Gastroesophageal sphincter (tissue), 4 donors: ENCODE measurements around the gene CACNA2D3. TPM values are rescaled to one million over a fixed set of nuclear protein-coding genes. Genes with fewer than 3 reads are reported as not detected.

Source experiments
- ATAC-seq: fragments of 150-250 bp; one replicate; pipeline ENCODE4 v1.9.1; 2016; ENCODE audit warnings: mild to moderate bottlenecking, moderate library complexity
- H3K27ac ChIP-seq, 4 donors: fragments of 200-600 bp; sonication (generic) in 3 of 4; 1 replicate in 3 of 4; 2 replicates in 1 of 4; pipeline ENCODE4 v1.5.1; 2016 to 2019
- H3K27me3 ChIP-seq: fragments of 200-600 bp; sonication (generic); one replicate; pipeline ENCODE4 v1.5.1; 2019
- H3K36me3 ChIP-seq, 2 donors: fragments of 200-600 bp; sonication (generic); one replicate each; pipeline ENCODE4 v1.5.1; 2019; ENCODE audit warnings: control low read depth in 1 of 2
- H3K4me1 ChIP-seq, 3 donors: fragments of 200-600 bp; sonication (generic); 1 replicate in 2 of 3; 2 replicates in 1 of 3; pipeline ENCODE4 v1.5.1; 2016 to 2019; ENCODE audit warnings: control low read depth in 2 of 3
- H3K4me3 ChIP-seq, 2 donors: fragments of 200-600 bp; sonication (generic); one replicate each; pipeline ENCODE4 v1.5.1; 2019; ENCODE audit warnings: mild to moderate bottlenecking in 1 of 2, moderate library complexity in 1 of 2
- H3K9me3 ChIP-seq, 3 donors: fragments of 200-600 bp; sonication (generic); one replicate each; pipeline ENCODE4 v1.5.1; 2017 to 2019; ENCODE audit warnings: control low read depth in 2 of 3
- CTCF ChIP-seq, 4 experiments: fragments of 200-600 bp in 2 of 4; fragments of 450-650 bp in 2 of 4; sonication (generic) in 1 of 4; IDR thresholded peaks; one replicate each; pipeline ENCODE4 v1.5.1; 2017 to 2019; ENCODE audit warnings: antibody characterized with exemption in 4 of 4, mild to moderate bottlenecking in 2 of 4, moderate library complexity in 2 of 4
- EP300 ChIP-seq: sonication (generic); formaldehyde crosslinking; IDR thresholded peaks from one replicate; pipeline ENCODE4 v1.6.1; 2017; ENCODE audit warnings: antibody characterized with exemption, mild to moderate bottlenecking
- POLR2A ChIP-seq, 2 donors: fragments of 450-650 bp; IDR thresholded peaks; one replicate each; pipeline ENCODE4 v1.6.1; 2017; ENCODE audit warnings: antibody characterized with exemption in 2 of 2, mild to moderate bottlenecking in 2 of 2, moderate library complexity in 1 of 2
- POLR2AphosphoS5 ChIP-seq: sonication (generic); formaldehyde crosslinking; IDR thresholded peaks from one replicate; pipeline ENCODE4 v1.6.1; 2017; ENCODE audit warnings: antibody characterized with exemption
- WGBS, 2 donors: methylation state at CpG; one replicate each; pipeline ENCODE4 v1.1.5; 2018; ENCODE audit warnings: low coverage in 1 of 2; 5-methylcytosine and 5-hydroxymethylcytosine counted together
- total RNA-seq, 4 donors: library from RNA; depleted of rRNA; stranded (reverse); fragments of >200 nt; gene quantifications; one replicate each; pipeline ENCODE4 v1.1.0, GENCODE V29; 2016

The CACNA2D3 gene
- total RNA-seq, 4 donors from 2014 or later: 0.94 to 6.5 (median 3.5) TPM

- Histone ChIP-seq H3K27me3 (no peaks in the 10 kb centered on the region), H3K9me3 (no peaks in the 10 kb centered on the region), H3K36me3 (no peaks in the 10 kb centered on the region), H3K27ac (no peak overlapping the region), H3K4me3 (no peak overlapping the region), H3K4me1 (no peaks in the 10 kb centered on the region)
- 82 to 94% methylated on average over 2 of the region's 2 CpGs for WGBS, 2 donors
- ATAC-seq: no peak
- TF ChIP-seq EP300 (no peak), POLR2AphosphoS5 (no peak), CTCF (IDR thresholded peaks at IDR 0.05) (no peak), POLR2A (IDR thresholded peaks at IDR 0.05) (no peak)
Measured at GRCh38 chr3:54962200-54962599, 839.8 kb downstream of the CACNA2D3 start.

DNA sequence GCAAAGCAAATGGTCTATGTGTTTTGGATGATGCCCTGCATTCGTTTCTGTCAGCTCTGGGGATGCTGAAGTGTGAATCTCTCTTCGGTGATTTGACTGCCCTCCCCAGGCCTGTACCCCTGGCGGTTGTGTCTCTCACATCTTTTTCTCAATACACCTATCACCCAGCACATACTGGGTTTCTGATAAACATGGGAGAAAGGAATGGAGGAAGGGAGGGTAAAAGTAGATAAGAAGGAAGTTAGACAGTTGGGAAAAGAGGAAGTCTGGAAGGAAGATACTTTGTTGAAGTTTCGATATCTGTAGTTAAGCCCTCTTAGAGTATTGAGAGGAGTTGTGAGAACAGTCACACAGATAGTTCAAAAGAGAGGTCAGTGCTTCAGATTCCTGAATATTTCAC is 841.3 kb downstream of the CACNA2D3 start:
- H3K36me3 ChIP-seq: no peaks in the 10 kb centered on the region
- 69 to 94% methylated on average over 3 of the region's 4 CpGs for WGBS, 2 donors
- no peak overlapping the region for H3K27ac ChIP-seq
- no peaks in the 10 kb centered on the region for H3K27me3 ChIP-seq
- TF ChIP-seq POLR2A (IDR thresholded peaks at IDR 0.05) (no peak), POLR2AphosphoS5 (no peak), EP300 (no peak)
- no peak for ATAC-seq
- H3K4me1 ChIP-seq: no peaks in the 10 kb centered on the region
- H3K4me3 ChIP-seq: no peak overlapping the region
- no peaks in the 10 kb centered on the region for H3K9me3 ChIP-seq

GRCh38 chr3:54964081-54964480 is 841.7 kb downstream of the CACNA2D3 start:
- Histone ChIP-seq H3K9me3 (no peaks in the 10 kb centered on the region), H3K36me3 (no peaks in the 10 kb centered on the region), H3K4me1 (no peaks in the 10 kb centered on the region), H3K27me3 (no peaks in the 10 kb centered on the region), H3K4me3 (no peak overlapping the region), H3K27ac (no peak overlapping the region)
- 66 to 89% methylated on average over 2 of the region's 3 CpGs for WGBS, 2 donors
- no peak for ATAC-seq
- no peak for TF ChIP-seq CTCF (IDR thresholded peaks at IDR 0.05)
- no peak for TF ChIP-seq EP300
- TF ChIP-seq POLR2A (IDR thresholded peaks at IDR 0.05): no peak
- TF ChIP-seq POLR2AphosphoS5: no peak

- no peak for ATAC-seq
Measured at GRCh38 chr3:54965746-54966145, 843.4 kb downstream of the CACNA2D3 start.

GRCh38 chr3:54966979-54967378 is 844.6 kb downstream of the CACNA2D3 start:
- H3K36me3 ChIP-seq: no peaks in the 10 kb centered on the region
- no peak for TF ChIP-seq POLR2A (IDR thresholded peaks at IDR 0.05)
- TF ChIP-seq CTCF (IDR thresholded peaks at IDR 0.05): no peak
- TF ChIP-seq EP300: no peak
- TF ChIP-seq POLR2AphosphoS5: no peak
- no peak overlapping the region for H3K4me3 ChIP-seq
- H3K9me3 ChIP-seq: no peaks in the 10 kb centered on the region
- H3K27ac ChIP-seq: no peak overlapping the region
- no peaks in the 10 kb centered on the region for H3K27me3 ChIP-seq
- no peak for ATAC-seq
- 56 to 65% methylated on average over 3 to 4 of the region's 6 CpGs for WGBS, 2 donors
- H3K4me1 ChIP-seq: no peaks in the 10 kb centered on the region

More at GRCh38 chr3:54965746-54966145, 843.4 kb downstream of the CACNA2D3 start:
- Histone ChIP-seq H3K27me3 (no peaks in the 10 kb centered on the region), H3K4me3 (no peak overlapping the region), H3K36me3 (no peaks in the 10 kb centered on the region), H3K27ac (no peak overlapping the region), H3K4me1 (no peaks in the 10 kb centered on the region), H3K9me3 (no peaks in the 10 kb centered on the region)
- 49 to 55% methylated on average over 4 to 5 of the region's 6 CpGs for WGBS, 2 donors
- TF ChIP-seq POLR2A (IDR thresholded peaks at IDR 0.05) (no peak), EP300 (no peak), CTCF (IDR thresholded peaks at IDR 0.05) (no peak), POLR2AphosphoS5 (no peak)
